ENCODE results near the gene MYZAP. TPM values are rescaled to one million over a fixed set of nuclear protein-coding genes. Genes with fewer than 3 reads are reported as not detected.

Gene MYZAP
- polyA plus RNA-seq, 1 donor (not counting 4 experiments of a cell fraction or from before 2014, with no cell fraction given): 1.8 TPM

- Histone ChIP-seq H3K79me2 (ENCODE audit: control insufficient read depth, insufficient read depth, low read length) (no peaks in the 10 kb centered on the region), H3K27ac (ENCODE audit: control insufficient read depth, insufficient read depth, low read length) (no peak overlapping the region), H4K20me1 (ENCODE audit: control insufficient read depth, extremely low read depth, insufficient read depth, low read length) (no peaks in the 10 kb centered on the region), H3K9ac (ENCODE audit: control insufficient read depth, extremely low read depth, insufficient read depth, low read length) (no peak overlapping the region), H3K4me1 (ENCODE audit: control insufficient read depth, extremely low read depth, insufficient read depth, low read length) (peaks cover 22% of the 10 kb centered on the region), H3K9me1 (ENCODE audit: control insufficient read depth, extremely low read depth, insufficient read depth, low read length) (no peaks in the 10 kb centered on the region), H3K27me3 (ENCODE audit: control insufficient read depth, extremely low read depth, insufficient read depth, low read length) (no peaks in the 10 kb centered on the region), H3K36me3 (ENCODE audit: control insufficient read depth in 2 of 2, extremely low read depth in 1 of 2, insufficient read depth in 2 of 2, low read length in 2 of 2) (no peaks in the 10 kb centered on the region), H3K4me3 (ENCODE audit: control insufficient read depth in 2 of 3, extremely low read depth in 1 of 3, insufficient read depth in 2 of 3, low read depth in 1 of 3, low read length in 3 of 3) (no peak overlapping the region), H3K4me2 (ENCODE audit: control insufficient read depth, extremely low read depth, insufficient read depth, low read depth, low read length) (no peak overlapping the region), H2AFZ (ENCODE audit: control insufficient read depth, low read length) (no peak overlapping the region), H3K9me3 (ENCODE audit: control insufficient read depth, low read depth, low read length) (no peaks in the 10 kb centered on the region)
- dilution Hi-C loops (cut with MboI; ENCODE audit: extremely low pct_ligation_motif_present, low sequenced_read_pairs): no loop called here
- FAIRE-seq: no peak
- DNase-seq (ENCODE audit: low read depth, low spot score): no peak
- no peak for TF ChIP-seq CTCF (optimal IDR thresholded peaks at IDR 0.05 in 1 of 3, IDR thresholded peaks at IDR 0.05 in 1 of 3, conservative IDR thresholded peaks at IDR 0.05 in 1 of 3; ENCODE audit: extremely low read depth in 1 of 3, insufficient read depth in 2 of 3, low read length in 3 of 3)
- TF ChIP-seq EZH2 (IDR thresholded peaks at IDR 0.05; ENCODE audit: low read length): no peak
These were observed 34.4 kb upstream of the MYZAP start for GRCh38 chr15:57557267-57557666.

DNA sequence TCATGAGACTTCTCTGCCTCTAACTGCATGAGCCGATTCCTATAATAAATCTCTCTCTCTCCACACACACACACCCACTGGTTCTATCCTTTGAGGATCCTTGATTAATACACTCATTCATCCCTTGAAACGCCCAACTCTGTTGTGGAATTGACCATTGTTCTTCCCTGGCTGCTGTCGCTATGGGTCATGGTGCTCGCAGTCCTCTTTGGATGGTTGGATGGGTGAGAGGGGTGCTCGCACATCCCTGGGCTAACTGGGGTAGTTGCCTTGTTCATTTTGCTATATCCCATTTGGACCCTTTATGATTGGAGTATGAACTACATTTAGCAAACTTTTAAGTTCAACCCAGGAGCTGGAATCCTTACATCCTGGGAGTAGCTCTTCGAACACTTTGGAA, 33.9 kb upstream of the MYZAP start:
- peaks cover 17% of the 10 kb centered on the region for H3K4me1 ChIP-seq (ENCODE audit: control insufficient read depth, extremely low read depth, insufficient read depth, low read length)
- no peak overlapping the region for H3K4me2 ChIP-seq (ENCODE audit: control insufficient read depth, extremely low read depth, insufficient read depth, low read depth, low read length)
- H3K36me3 ChIP-seq (ENCODE audit: control insufficient read depth in 2 of 2, extremely low read depth in 1 of 2, insufficient read depth in 2 of 2, low read length in 2 of 2): no peaks in the 10 kb centered on the region
- dilution Hi-C loops (cut with MboI; ENCODE audit: extremely low pct_ligation_motif_present, low sequenced_read_pairs): no loop called here
- FAIRE-seq (no peak), DNase-seq (ENCODE audit: low read depth, low spot score) (no peak)
- H4K20me1 ChIP-seq (ENCODE audit: control insufficient read depth, extremely low read depth, insufficient read depth, low read length): no peaks in the 10 kb centered on the region
- no peaks in the 10 kb centered on the region for H3K27me3 ChIP-seq (ENCODE audit: control insufficient read depth, extremely low read depth, insufficient read depth, low read length)
- no peak overlapping the region for H3K9ac ChIP-seq (ENCODE audit: control insufficient read depth, extremely low read depth, insufficient read depth, low read length)
- no peaks in the 10 kb centered on the region for H3K9me1 ChIP-seq (ENCODE audit: control insufficient read depth, extremely low read depth, insufficient read depth, low read length)
- H3K4me3 ChIP-seq (ENCODE audit: control insufficient read depth in 2 of 3, extremely low read depth in 1 of 3, insufficient read depth in 2 of 3, low read depth in 1 of 3, low read length in 3 of 3): no peak overlapping the region
- no peak overlapping the region for H2AFZ ChIP-seq (ENCODE audit: control insufficient read depth, low read length)
- no peaks in the 10 kb centered on the region for H3K79me2 ChIP-seq (ENCODE audit: control insufficient read depth, insufficient read depth, low read length)
- no peak overlapping the region for H3K27ac ChIP-seq (ENCODE audit: control insufficient read depth, insufficient read depth, low read length)
- H3K9me3 ChIP-seq (ENCODE audit: control insufficient read depth, low read depth, low read length): no peaks in the 10 kb centered on the region
- TF ChIP-seq EZH2 (IDR thresholded peaks at IDR 0.05; ENCODE audit: low read length) (no peak), CTCF (optimal IDR thresholded peaks at IDR 0.05 in 1 of 3, IDR thresholded peaks at IDR 0.05 in 1 of 3, conservative IDR thresholded peaks at IDR 0.05 in 1 of 3; ENCODE audit: extremely low read depth in 1 of 3, insufficient read depth in 2 of 3, low read length in 3 of 3) (no peak)
